AG04450 (cell line): ENCODE data around the gene CAVIN2. TPM values are rescaled to one million over a fixed set of nuclear protein-coding genes. Genes with fewer than 3 reads are reported as not detected.
A peak's percentile ranks its signal among the peaks of the same experiment; 100 is the strongest.

ENCODE experiments used
- CTCF ChIA-PET: fragments of 300-600, 350-600 bp; formaldehyde crosslinking; extraction: SDS; loops from one replicate; lab custom pipeline; 2022; ENCODE audit warnings: antibody characterized with exemption, inconsistent platforms; lab: Charles Lee
- POLR2A ChIA-PET: fragments of 350-600 bp; formaldehyde crosslinking; extraction: SDS; loops from one replicate; lab custom pipeline; 2021; ENCODE audit warnings: antibody characterized with exemption, inconsistent platforms; lab: Yijun Ruan, JAX
- DNase-seq: peaks from one replicate; pipeline ENCODE4 v3.0.0-alpha.2; 2011; ENCODE audit warnings: low read depth, low spot score
- H3K27ac ChIP-seq: one replicate; pipeline ENCODE4 v1.5.1; 2012; ENCODE audit warnings: low read depth, low read length, control low read depth
- H3K27me3 ChIP-seq: one replicate; pipeline ENCODE4 v1.6.0; 2012; ENCODE audit warnings: low read length; ENCODE audit not compliant: control insufficient read depth, insufficient read depth
- H3K4me3 ChIP-seq: 2 replicates; pipeline ENCODE4 v1.5.1; 2011; ENCODE audit warnings: mild to moderate bottlenecking, low read depth, low read length, control low read depth
- H3K9me3 ChIP-seq: 2 replicates; pipeline ENCODE4 v1.5.1; 2012; ENCODE audit warnings: low read length; ENCODE audit not compliant: control insufficient read depth, insufficient read depth
- CTCF ChIP-seq: IDR thresholded peaks from 2 replicates; pipeline ENCODE4 v1.5.1; 2011; ENCODE audit warnings: low read depth, low read length, control low read depth, inconsistent platforms
- polyA minus RNA-seq: library from RNA; depleted of rRNA, polyadenylated mRNA; stranded (reverse); fragments of >200 nt; gene quantifications from 2 replicates; pipeline ENCODE4 v1.2.3, GENCODE V29; 2011; rRNA and poly(A)+ RNA removed
- polyA plus RNA-seq: library from polyadenylated mRNA; depleted of rRNA; stranded (reverse); fragments of >200 nt; gene quantifications from 2 replicates; pipeline ENCODE4 v1.2.3, GENCODE V29; 2011; rRNA removed

The CAVIN2 gene
- polyA plus RNA-seq (22.0 and 26.1 TPM in 2 replicates), polyA minus RNA-seq (28.8 and 33.0 TPM in 2 replicates)

- H3K27ac ChIP-seq, result peak within 1 kb of the TSS; percentile 93
- peak; percentile 82 for DNase-seq
- peaks cover 5% of the 10 kb centered on the region; the same call in 1 of the 2 replicates for H3K9me3 ChIP-seq
- H3K27me3 ChIP-seq, result no peaks in the 10 kb centered on the region
- peak within 1 kb of the TSS; percentile 63 for H3K4me3 ChIP-seq
- CTCF ChIA-PET, result interaction anchor here (2.5 to 6.1 kb wide), 2 partner anchors 35 to 316 kb away, joined by 8 to 50 read pairs; no protein-coding TSS in a partner anchor
- POLR2A ChIA-PET, result interaction anchor here (0.5 to 2.2 kb wide), 9 partner anchors 10 to 347 kb away, joined by 3 to 6 read pairs (median 4); partner anchors contain the start of genes NABP1 and TMEFF2
- TF ChIP-seq CTCF, result no peak
Observed at GRCh38 chr2:191846515-191847476, at the start of gene CAVIN2. CAVIN2 (minus strand) TSS chr2:191847088; CDS start chr2:191846925, 163 bp downstream.

- H3K9me3 ChIP-seq, result no peaks in the 10 kb centered on the region
- ChIA-PET CTCF (interaction anchor here (0.6 to 3.5 kb wide), 3 partner anchors 8 to 267 kb away, joined by 3 to 13 read pairs (median 5); no protein-coding TSS in a partner anchor), POLR2A (no interaction called here)
- no peak overlapping the region for H3K27ac ChIP-seq
- H3K4me3 ChIP-seq, result no peak overlapping the region
- TF ChIP-seq CTCF, result no peak
- no peaks in the 10 kb centered on the region for H3K27me3 ChIP-seq
- no peak for DNase-seq
Observed at GRCh38 chr2:191895743-191896142, 48.9 kb upstream of the CAVIN2 start.

- ChIA-PET CTCF (interaction anchor here (3.5 kb wide), 1 partner anchor 267 kb away, joined by 13 read pairs; no protein-coding TSS in a partner anchor), POLR2A (no interaction called here)
- Histone ChIP-seq H3K27ac (peak overlapping the region; percentile 22), H3K4me3 (no peak overlapping the region), H3K27me3 (no peaks in the 10 kb centered on the region), H3K9me3 (no peaks in the 10 kb centered on the region)
- no peak for DNase-seq
- TF ChIP-seq CTCF, result no peak
Observed at GRCh38 chr2:191895195-191895594, 48.3 kb upstream of the CAVIN2 start.

GRCh38 chr2:191894681-191895147 lies 47.8 kb upstream of the CAVIN2 start:
- no peak for TF ChIP-seq CTCF
- Histone ChIP-seq H3K27me3 (no peaks in the 10 kb centered on the region), H3K4me3 (no peak overlapping the region), H3K27ac (peak overlapping the region; percentile 22), H3K9me3 (no peaks in the 10 kb centered on the region)
- ChIA-PET CTCF (interaction anchor here (3.5 kb wide), 1 partner anchor 268 kb away, joined by 13 read pairs; no protein-coding TSS in a partner anchor), POLR2A (no interaction called here)
- peak; percentile 27 for DNase-seq
